K562 (cell line): ENCODE measurements around the gene FBXL4.

Source experiments
- CBX1 ChIP-seq: sonication (generic); IDR thresholded peaks from 2 replicates; pipeline ENCODE4 v1.6.1; 2016; ENCODE audit warnings: antibody characterized with exemption, low read depth, mild to moderate bottlenecking
- SIX5 ChIP-seq, 2 experiments: IDR thresholded peaks; 2 replicates each; pipeline ENCODE4 v1.6.1; 2011; ENCODE audit warnings: low read length in 2 of 2, borderline replicate concordance in 1 of 2, low read depth in 1 of 2, mild to moderate bottlenecking in 1 of 2, moderate library complexity in 1 of 2; ENCODE audit not compliant: insufficient read depth in 1 of 2
- TAF1 ChIP-seq: IDR thresholded peaks from 2 replicates; pipeline ENCODE4 v1.6.1; 2011; ENCODE audit warnings: mild to moderate bottlenecking, low read length, moderate library complexity; ENCODE audit not compliant: insufficient read depth, control insufficient read depth, severe bottlenecking; ENCODE audit errors: extremely low read depth
- TF ChIP-seq, protein P1 (sequence below), 3 experiments: IDR thresholded peaks in 2 of 3; conservative IDR thresholded peaks in 1 of 3; 2 replicates each; pipeline ENCODE4 v1.5.1; 2011 to 2012; ENCODE audit warnings: low read length in 3 of 3, mild to moderate bottlenecking in 3 of 3, control low read depth in 2 of 3, improper control_type of control experiment in 1 of 3, inconsistent platforms in 1 of 3, low read depth in 1 of 3, mixed read lengths in 1 of 3, moderate library complexity in 1 of 3; ENCODE audit not compliant: insufficient read depth in 2 of 3
- TF ChIP-seq, protein P2 (sequence below): fragments of 450-650 bp; formaldehyde crosslinking; IDR thresholded peaks from 2 replicates; pipeline ENCODE4 v1.4.0; 2022; ENCODE audit warnings: missing genetic modification characterization

DNA sequence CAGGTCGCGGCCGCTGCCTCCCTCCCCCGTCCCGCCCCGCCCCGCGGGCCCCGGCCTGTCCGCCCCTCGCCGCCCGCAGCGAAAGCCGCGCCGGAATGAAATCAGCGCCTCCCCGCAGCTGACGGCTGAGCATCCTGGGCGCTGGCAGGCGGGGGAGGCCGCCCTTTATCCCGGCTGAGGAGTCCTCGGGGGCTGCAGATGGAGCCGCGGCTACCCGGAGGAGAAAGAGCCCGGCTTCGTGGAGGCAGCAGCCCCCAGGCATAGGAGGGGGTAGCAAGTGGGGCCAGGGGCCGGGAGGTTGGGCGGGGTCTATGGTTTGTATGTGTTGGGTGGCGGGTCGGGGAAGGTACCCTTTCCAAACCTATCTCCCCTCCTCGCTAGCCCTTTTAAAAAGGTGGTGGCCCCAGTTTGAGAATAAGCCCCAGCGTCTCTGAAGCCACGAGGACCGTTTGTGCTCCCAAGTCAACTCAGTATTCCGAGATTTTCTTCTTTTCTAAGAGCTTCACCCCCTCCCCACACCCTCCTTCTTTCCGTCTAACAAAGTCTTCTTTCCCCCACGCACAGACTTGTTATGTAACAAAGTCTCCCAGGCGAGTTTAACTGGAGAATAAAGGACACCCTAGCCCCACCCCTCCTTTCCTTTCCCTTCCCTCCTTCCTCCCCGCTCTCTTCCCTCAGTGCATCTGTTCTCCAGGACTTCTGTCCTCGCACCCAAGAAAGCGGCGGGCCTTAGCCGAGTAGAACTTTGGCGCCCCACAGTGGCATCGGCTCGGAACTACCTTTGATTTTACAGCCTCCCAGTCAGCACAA lies 102.3 kb downstream of the FBXL4 start:
- TF ChIP-seq SIX5 (IDR thresholded peaks at IDR 0.05; ENCODE audit: borderline replicate concordance in 1 of 2, insufficient read depth in 1 of 2, low read depth in 1 of 2, low read length in 2 of 2) (no peak), CBX1 (no peak), TAF1 (no peak)
- TF ChIP-seq, protein P1, sequence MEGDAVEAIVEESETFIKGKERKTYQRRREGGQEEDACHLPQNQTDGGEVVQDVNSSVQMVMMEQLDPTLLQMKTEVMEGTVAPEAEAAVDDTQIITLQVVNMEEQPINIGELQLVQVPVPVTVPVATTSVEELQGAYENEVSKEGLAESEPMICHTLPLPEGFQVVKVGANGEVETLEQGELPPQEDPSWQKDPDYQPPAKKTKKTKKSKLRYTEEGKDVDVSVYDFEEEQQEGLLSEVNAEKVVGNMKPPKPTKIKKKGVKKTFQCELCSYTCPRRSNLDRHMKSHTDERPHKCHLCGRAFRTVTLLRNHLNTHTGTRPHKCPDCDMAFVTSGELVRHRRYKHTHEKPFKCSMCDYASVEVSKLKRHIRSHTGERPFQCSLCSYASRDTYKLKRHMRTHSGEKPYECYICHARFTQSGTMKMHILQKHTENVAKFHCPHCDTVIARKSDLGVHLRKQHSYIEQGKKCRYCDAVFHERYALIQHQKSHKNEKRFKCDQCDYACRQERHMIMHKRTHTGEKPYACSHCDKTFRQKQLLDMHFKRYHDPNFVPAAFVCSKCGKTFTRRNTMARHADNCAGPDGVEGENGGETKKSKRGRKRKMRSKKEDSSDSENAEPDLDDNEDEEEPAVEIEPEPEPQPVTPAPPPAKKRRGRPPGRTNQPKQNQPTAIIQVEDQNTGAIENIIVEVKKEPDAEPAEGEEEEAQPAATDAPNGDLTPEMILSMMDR (IDR thresholded peaks at IDR 0.05 in 2 of 3, conservative IDR thresholded peaks at IDR 0.05 in 1 of 3; ENCODE audit: insufficient read depth in 2 of 3, low read depth in 1 of 3, low read length in 3 of 3) = peak; percentile 80 to 88 (median 84)
- TF ChIP-seq, protein P2, sequence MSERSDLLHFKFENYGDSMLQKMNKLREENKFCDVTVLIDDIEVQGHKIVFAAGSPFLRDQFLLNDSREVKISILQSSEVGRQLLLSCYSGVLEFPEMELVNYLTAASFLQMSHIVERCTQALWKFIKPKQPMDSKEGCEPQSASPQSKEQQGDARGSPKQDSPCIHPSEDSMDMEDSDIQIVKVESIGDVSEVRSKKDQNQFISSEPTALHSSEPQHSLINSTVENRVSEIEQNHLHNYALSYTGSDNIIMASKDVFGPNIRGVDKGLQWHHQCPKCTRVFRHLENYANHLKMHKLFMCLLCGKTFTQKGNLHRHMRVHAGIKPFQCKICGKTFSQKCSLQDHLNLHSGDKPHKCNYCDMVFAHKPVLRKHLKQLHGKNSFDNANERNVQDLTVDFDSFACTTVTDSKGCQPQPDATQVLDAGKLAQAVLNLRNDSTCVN (CRISPR knock-in tag) = no peak
